ENCODE data around the gene GNGT2. TPM values are rescaled to one million over a fixed set of nuclear protein-coding genes. Genes with fewer than 3 reads are reported as not detected.

Gene GNGT2
- total RNA-seq, 2 donors from 2014 or later: 0.56 to 0.94 TPM

DNA sequence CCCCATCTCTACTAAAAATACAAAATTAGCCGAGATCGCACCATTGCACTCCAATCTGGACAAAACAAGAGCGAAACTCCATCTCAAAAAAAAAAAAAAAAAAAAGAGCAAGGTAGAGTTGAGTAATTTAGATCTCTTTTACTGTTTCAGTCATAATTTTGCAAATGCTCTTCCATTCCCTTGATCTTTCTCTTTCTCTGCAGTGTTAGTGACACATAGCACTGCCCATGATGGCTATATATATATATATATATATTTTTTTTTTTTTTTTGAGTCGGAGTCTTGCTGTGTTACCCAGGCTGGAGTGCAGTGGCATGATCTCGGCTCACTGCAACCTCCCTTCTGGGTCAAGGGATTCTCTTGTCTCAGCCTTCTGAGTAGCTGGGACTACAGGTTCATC, 32.4 kb upstream of the GNGT2 start:
- Histone ChIP-seq H3K36me3 (no peaks in the 10 kb centered on the region), H3K4me1 (no peaks in the 10 kb centered on the region), H3K27ac (no peak overlapping the region), H3K27me3 (no peaks in the 10 kb centered on the region), H3K9me3 (no peaks in the 10 kb centered on the region), H3K4me3 (no peak overlapping the region), H3K9ac (ENCODE audit: low read depth in 2 of 2, low read length in 2 of 2) (no peak overlapping the region)
- DNase-seq: no peak
- TF ChIP-seq, protein P1, sequence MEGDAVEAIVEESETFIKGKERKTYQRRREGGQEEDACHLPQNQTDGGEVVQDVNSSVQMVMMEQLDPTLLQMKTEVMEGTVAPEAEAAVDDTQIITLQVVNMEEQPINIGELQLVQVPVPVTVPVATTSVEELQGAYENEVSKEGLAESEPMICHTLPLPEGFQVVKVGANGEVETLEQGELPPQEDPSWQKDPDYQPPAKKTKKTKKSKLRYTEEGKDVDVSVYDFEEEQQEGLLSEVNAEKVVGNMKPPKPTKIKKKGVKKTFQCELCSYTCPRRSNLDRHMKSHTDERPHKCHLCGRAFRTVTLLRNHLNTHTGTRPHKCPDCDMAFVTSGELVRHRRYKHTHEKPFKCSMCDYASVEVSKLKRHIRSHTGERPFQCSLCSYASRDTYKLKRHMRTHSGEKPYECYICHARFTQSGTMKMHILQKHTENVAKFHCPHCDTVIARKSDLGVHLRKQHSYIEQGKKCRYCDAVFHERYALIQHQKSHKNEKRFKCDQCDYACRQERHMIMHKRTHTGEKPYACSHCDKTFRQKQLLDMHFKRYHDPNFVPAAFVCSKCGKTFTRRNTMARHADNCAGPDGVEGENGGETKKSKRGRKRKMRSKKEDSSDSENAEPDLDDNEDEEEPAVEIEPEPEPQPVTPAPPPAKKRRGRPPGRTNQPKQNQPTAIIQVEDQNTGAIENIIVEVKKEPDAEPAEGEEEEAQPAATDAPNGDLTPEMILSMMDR (IDR thresholded peaks at IDR 0.05): no peak
- intact Hi-C loops (cut with DNase I): no loop called here

DNA sequence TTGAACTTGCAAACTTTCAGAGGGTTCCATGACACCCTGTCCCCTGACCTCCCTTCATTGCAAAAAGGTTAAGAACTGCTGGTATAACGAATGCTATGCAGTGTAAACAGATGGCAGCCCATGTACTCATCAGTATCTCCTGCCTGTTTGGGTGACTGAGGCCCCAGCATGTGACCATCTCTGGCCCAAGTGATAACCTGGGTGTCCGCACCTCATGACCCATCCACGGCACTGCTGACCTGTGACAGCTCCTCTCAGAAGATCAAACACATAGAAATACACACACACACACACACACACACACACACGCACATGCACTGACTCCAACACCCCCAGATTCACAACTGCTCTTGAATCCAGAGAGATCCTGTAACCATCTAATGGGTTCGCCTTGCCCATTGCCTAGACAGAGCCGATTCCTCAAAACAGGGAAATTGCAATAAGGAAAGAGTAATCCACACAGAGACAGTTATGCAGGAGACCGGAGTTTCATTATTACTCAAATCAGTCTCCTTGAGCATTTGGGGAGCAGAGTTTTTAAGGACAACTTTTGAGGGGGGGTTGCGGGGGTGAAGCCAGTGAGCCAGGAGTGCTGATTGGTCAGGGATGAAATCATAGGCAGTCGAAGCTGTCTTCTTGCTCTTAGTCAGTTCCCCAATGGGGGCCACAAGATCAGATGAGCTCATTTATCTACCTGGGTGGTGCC, 31.5 kb upstream of the GNGT2 start:
- Histone ChIP-seq H3K9me3 (no peaks in the 10 kb centered on the region), H3K9ac (ENCODE audit: low read depth in 2 of 2, low read length in 2 of 2) (no peak overlapping the region), H3K27me3 (no peaks in the 10 kb centered on the region), H3K4me1 (no peaks in the 10 kb centered on the region), H3K27ac (no peak overlapping the region), H3K36me3 (no peaks in the 10 kb centered on the region), H3K4me3 (no peak overlapping the region)
- intact Hi-C loops (cut with DNase I): no loop called here
- TF ChIP-seq, protein P1 (IDR thresholded peaks at IDR 0.05): no peak
- no peak for DNase-seq

- no peak overlapping the region for H3K4me3 ChIP-seq
- no peaks in the 10 kb centered on the region for H3K9me3 ChIP-seq
- H3K36me3 ChIP-seq: no peaks in the 10 kb centered on the region
- no peaks in the 10 kb centered on the region for H3K4me1 ChIP-seq
- DNase-seq: no peak
- intact Hi-C loops (cut with DNase I): no loop called here
- no peak overlapping the region for H3K27ac ChIP-seq
- H3K9ac ChIP-seq (ENCODE audit: low read depth in 2 of 2, low read length in 2 of 2): no peak overlapping the region
- TF ChIP-seq, protein P1 (IDR thresholded peaks at IDR 0.05): no peak
- H3K27me3 ChIP-seq: no peaks in the 10 kb centered on the region
These were observed 30.7 kb upstream of the GNGT2 start for GRCh38 chr17:49241040-49241439.

DNA sequence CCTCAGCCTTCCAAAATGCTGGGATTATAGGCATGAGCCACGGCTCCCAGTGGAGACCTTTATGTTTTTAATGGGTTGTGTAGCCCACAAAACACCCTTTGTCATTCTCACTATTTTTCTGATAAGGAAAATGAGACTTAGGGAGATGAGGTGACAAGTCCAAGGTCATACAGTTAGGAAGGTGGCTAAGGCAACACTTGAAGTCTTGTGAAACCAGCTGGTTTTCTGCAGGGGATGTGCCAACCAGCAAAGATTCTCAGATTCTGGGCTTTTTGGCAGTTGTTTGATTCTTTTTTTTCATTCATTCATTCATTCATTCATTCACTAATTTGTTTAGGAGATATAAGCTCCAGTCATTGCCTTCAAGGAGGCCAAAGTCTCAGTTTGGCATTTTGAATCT, 30.2 kb upstream of the GNGT2 start:
- Histone ChIP-seq H3K27me3 (no peaks in the 10 kb centered on the region), H3K27ac (no peak overlapping the region), H3K9me3 (no peaks in the 10 kb centered on the region), H3K36me3 (no peaks in the 10 kb centered on the region), H3K9ac (ENCODE audit: low read depth in 2 of 2, low read length in 2 of 2) (no peak overlapping the region), H3K4me3 (no peak overlapping the region), H3K4me1 (no peaks in the 10 kb centered on the region)
- TF ChIP-seq, protein P1 (IDR thresholded peaks at IDR 0.05): no peak
- no peak for DNase-seq
- intact Hi-C loops (cut with DNase I): no loop called here

DNA sequence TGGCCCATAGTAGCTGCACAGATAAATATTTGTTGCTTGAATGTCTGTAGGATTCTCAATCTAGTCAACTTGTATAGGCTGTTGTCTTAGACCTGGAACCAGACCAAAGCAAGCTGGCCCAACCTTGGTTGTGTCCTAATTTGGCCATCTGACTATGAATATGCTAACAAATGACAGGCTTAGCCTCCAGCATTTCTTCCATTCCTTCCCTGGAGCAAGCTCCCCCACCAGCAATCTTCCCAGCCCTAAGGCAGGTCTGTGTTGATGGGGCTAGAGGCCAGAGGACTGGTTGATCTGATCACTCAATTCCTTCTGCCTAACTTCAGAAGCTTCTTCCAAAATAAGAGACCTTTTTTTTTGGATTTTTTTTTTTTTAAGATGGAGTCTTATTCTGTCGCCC, 29.6 kb upstream of the GNGT2 start:
- no peak for DNase-seq
- H3K4me3 ChIP-seq: no peak overlapping the region
- H3K4me1 ChIP-seq: no peaks in the 10 kb centered on the region
- no peaks in the 10 kb centered on the region for H3K27me3 ChIP-seq
- TF ChIP-seq, protein P1 (IDR thresholded peaks at IDR 0.05): no peak
- H3K36me3 ChIP-seq: no peaks in the 10 kb centered on the region
- intact Hi-C loops (cut with DNase I): no loop called here
- H3K9ac ChIP-seq (ENCODE audit: low read depth in 2 of 2, low read length in 2 of 2): no peak overlapping the region
- no peak overlapping the region for H3K27ac ChIP-seq
- H3K9me3 ChIP-seq: no peaks in the 10 kb centered on the region

Data from colonic mucosa (tissue), 4 donors.